HG03342 (cell line): ENCODE data around the gene WDPCP.
"Not testable (repeated sequence)": the region's sequence is repeated elsewhere in the genome, so short reads cannot be mapped to it uniquely, and the experiment has no call there.

Source experiments
- ATAC-seq: cut with Tn5 transposase; IDR thresholded peaks from one replicate; pipeline ENCODE4 v1.9.1; 2021; ENCODE audit warnings: mild to moderate bottlenecking, moderate library complexity; ENCODE audit not compliant: unreplicated experiment

WDPCP gene

DNA sequence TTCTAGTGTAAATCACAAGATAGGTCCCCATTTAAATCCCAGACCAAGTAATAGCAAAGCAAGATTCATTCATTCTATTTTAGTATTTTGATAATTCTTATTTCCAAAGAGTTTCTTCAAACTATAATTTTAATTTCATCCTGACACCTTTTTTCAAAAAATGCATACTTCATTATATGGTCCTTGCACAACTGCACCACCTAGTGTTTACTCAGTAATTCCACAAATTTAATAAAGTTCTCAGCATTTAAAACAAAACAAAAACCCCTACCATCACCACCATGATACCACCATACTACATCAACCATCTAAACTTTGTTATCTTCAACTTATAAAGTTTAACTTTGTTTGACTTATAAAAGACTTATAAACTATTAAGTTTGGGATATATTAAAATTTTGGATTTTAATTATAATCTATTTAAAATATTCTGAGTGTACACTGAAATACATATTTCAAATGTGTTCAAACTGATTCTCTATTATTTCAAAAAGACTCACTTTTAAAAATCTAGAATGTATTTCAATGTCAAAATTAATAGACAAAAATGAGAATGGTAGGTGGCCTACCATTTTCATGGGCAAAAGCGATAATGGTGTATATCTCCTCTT, 44.2 kb downstream of the WDPCP start:
- no peak for ATAC-seq

DNA sequence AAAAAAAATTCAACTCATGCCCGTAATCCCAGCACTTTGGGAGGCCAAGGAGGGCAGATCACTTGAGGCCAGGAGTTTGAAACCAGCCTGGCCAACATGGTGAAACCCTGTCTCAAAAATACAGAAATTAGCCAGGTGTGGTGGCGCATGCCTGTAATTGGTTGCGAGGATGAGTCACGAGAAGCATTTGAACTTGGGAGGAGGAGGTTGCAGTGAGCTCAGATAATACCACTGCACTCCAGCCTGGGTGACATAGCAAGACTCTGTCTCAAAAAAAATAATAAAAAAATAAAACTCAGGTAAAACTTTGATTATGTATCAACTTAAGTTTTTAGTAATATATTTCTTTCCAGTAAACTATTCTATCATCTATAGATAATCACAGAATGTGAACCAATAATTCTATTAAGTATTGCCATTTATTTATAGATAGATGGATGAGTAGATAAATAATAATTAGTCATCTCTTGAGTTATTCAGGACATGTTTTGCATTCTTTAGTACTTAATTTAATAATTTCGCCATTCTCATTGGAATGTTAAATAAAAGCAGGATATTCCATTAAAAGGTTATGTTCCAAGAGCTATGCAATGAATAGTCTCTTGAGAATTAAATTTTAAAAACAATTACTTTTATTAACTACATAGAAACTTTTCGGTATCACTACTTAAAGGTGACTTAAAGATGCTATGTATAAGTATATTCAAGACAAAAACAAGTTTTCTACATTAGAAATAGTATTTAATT, 48.7 kb downstream of the WDPCP start:
- no peak for ATAC-seq

DNA sequence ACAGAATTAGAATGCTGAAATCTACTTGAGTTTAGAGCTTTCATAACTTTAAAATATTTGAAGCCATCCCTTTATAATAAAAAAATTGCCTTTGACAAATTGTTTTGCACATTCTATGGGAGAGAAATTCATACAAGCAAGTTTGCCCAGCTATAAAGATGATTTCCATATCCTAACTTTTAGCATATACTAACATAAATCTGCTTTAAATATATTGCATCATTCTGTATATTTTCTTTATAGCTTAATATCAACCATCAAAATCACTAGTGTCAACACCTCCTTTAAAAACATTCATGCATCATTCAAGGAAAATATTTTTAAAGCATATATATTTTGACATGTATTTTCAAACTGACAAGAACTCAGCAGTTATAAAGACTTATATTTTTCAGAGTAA, 49.9 kb downstream of the WDPCP start:
- no peak for ATAC-seq

DNA sequence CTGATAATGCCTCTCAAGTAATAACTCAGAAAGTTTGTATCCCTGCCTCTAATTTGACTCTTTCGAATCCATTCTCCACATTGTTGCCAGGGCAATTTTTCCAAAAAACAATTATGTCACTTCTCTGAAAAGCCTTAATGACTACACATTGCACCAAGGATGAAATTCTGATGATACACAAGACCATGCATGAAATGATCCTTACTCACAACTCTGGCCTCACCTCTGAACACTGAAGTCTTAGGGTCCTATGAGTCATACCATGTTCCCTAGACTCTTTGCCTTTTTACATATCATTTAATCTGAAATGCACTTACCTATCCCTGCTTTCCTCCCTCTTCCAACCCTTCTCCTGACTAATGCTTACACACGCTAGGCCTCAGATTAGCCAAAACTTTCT, 51.0 kb downstream of the WDPCP start:
- ATAC-seq: no peak

DNA sequence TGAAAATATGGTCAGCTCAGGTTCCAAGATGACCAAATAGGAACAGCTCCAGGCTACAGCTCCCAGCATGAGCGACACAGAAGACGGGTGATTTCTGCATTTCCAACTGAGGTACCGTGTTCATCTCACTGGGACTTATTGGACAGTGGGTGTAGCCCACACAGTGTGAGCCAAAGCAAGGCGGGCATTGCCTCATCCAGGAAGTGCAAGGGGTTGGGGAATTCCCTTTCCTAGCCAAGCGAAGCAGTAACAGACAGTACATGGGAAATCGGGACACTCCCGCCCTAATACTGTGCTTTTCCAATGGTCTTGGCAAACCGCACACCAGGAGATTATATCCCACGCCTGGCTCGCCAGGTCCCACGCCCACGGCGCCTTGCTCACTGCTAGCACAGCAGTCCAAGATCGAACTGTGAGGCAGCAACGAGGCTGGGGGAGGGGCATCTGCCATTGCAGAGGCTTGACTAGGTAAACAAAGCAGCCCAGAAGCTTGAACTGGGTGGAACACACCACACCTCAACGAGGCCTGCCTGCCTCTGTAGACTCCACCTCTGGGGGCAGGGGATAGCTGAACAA, 57.5 kb downstream of the WDPCP start:
- ATAC-seq: no peak

DNA sequence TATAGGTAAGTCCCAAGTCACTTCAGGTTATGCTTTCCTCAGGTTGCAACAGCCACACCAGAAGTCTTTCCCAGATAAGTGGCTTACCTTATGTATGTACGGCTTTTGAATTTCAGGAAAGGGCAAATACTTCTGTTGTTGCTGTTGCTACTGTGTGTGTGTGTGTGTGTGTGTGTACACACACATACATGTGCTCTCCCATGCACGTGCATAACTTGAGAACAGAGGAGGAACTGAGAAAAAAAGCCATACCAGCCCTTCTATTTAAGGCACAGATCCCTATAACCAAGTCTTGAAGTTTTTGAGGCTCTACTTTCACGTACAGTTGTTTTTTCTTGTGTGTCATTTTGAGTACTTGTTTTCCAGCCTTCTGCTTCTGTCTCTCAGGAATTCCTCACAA, 62.4 kb downstream of the WDPCP start:
- ATAC-seq: no peak

DNA sequence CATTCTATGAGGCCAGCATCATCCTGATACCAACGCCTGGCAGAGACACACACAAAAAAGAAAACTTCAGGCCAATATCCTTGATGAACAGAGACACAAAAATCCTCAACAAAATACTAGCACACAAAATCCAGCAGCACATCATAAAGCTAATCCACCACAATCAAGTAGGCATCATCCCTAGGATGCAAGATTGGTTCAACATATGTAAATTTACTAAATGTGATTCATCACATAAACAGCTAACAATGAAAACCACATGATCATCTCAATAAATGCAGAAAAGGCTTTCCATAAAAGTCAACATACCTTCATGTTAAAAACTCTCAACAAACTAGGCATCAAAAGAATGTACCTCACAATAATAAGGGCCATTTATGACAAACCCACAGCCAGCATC, 65.3 kb downstream of the WDPCP start:
- ATAC-seq: no peak

DNA sequence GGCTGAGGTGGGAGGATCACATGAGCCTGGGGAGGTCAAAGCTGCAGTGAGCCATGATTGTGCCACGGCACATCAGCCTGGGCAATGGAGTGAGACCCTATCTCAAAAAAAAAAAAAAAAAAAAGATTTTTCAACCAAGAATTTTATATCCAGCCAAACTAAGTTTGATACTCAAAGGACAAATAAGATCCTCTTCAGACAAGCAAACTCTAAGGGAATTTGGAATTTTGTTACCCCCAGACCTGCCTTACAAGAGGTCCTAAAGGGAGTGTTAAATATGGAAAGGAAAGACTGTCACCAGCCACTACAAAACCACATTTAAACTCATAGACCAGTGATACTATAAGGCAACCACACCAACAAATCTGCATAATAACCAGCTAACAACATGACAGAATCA, 67.5 kb downstream of the WDPCP start:
- no peak for ATAC-seq

DNA sequence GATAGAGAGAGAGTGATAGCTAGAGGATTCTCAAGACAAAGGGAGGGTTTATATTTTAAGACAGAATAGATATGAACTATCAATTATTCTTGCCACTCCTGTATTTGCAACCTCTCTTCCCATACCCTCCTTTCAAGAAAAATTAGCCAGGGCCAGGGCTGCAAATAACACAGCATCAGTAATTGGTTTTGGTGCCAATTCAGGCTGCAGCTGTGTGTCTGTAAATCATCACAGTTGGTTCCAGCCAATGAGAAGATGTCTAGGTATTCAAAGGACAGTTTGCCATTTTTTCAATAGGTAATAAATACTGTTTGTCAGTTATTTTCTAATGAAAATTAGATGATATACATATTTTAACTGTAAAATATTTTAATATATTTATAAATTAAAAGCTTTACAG, 73.5 kb downstream of the WDPCP start:
- no peak for ATAC-seq

DNA sequence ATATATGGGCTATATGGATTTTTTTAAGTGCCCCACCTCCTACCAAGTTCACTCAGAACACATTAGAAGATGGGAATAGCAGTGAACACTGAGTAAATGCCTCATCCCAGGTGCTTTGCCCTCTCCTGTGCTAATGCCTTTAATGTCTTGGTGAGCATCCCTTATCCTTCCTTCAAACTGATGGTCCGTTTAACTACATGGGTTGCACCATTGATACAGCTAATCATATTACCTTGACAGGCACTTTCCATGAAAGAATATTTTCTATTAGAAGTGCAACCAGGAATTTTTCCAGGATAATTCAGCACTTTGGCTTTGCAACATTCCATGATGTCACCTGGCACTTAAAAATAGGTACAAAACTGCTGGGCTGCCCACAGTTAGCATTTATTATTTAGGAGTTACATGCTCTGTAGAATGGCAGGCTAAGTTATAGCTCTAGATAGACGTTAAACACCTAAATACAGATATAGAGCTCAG, 74.0 kb downstream of the WDPCP start:
- ATAC-seq: no peak

DNA sequence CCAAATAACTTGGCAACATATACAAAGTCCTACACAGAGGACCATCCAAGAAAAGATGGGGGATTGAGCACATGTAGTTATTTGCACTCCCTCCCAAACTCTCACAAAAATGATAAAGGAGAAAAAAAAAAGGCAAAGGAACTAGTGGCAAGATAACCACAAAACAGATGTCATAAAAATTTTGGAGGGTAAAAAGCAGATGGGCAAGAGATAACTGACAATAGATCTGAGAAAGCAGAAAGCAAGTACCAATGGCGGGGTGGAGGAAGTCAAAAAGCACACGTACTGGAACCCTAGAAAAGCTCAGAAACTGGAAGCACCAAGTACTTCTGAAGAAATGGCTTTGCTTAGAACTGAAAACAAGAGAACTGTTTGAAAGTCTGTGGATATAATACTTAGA, 82.0 kb downstream of the WDPCP start:
- ATAC-seq: no peak

DNA sequence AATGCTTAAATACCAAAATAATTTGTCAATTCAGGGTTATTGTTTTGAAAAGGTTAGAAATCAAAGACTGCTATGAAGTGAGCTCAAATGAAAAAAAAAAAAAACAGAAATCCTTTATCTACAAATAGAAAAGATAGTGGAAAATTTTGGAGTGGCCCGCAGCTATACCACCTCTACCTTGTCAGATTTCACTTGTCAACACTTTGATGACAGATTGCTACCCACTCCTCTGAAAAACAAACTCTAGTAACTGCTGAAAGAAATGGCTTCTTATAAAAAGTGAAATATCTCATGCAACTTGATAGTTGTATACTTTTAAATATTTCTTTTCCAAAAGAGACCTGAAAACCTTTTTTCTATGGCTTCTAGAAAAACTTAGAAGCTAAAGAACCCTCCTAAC, 84.5 kb downstream of the WDPCP start:
- ATAC-seq: no peak

DNA sequence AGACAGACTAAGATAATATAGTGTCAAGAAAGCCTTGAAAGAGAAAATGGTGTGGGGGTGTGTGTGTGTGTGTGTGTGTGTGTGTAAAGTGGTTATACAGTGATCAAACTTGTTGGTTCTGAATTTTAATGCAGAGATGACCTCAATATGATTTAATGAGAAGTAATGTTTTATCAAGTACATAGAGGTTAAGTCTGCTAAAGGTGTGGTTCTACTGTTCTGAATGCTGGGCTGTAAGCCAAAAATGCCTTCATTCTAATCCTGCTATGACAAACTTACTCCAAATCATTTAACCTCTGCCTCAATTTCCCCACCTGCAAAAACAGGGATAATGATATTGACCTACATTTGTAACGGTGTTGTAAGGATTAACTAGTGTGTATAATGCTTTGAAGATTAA, 87.9 kb downstream of the WDPCP start:
- no peak for ATAC-seq

DNA sequence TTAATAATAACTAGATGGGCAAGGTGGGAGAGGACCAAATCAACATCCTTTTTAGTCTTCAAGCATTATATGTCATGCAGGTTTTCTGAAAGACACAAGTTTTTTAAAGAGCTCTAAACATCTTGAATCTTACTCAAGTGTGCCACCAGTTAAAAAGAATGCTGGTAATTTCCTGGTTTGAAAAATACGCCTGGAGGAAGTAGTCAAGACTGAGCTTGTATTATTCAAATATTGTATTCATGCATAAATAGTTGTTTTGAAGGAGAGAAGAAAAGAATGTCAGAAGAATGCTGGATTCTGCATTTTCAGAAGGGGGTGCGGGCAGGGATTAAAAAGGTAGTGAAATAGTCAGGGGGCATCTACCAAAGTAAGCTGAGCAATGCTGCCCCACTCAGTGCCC, 90.7 kb downstream of the WDPCP start:
- ATAC-seq: no peak

DNA sequence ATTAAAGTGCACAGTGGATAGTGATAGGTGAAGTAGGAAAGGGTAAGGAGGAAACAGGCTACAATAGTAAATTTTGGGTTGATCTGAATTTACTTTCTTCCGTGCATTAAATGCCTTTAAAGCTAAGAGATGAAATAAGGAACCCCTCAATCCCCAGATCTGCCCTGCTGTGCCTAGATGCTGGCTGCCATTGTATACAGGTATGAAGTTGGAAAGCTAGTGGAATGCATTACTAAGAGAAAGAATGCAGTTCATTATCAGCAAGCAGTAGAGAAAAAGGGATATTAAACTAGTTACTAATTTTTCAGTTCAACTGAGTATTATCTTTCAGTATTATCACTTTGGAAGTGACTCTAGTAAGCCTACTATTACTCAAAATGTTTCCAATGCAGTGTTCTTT, 93.3 kb downstream of the WDPCP start:
- ATAC-seq: no peak

DNA sequence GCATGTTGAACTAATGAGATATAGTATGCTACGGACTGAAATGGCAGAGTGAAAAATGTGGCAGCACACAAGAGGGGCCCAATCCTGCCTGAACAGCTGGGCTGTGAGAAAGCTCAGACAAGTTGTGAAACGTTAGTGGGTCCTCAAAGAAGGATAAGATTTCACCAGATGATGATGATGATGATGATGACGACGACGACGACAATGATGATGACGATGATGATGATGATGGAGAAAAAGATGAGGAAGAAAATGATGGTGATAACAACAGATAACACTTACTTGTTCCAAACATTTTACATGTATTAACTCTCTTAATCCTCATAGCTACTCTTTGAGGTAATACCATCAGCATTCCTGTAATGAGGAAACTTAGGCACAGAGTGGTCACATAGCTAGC, 94.2 kb downstream of the WDPCP start:
- no peak for ATAC-seq

DNA sequence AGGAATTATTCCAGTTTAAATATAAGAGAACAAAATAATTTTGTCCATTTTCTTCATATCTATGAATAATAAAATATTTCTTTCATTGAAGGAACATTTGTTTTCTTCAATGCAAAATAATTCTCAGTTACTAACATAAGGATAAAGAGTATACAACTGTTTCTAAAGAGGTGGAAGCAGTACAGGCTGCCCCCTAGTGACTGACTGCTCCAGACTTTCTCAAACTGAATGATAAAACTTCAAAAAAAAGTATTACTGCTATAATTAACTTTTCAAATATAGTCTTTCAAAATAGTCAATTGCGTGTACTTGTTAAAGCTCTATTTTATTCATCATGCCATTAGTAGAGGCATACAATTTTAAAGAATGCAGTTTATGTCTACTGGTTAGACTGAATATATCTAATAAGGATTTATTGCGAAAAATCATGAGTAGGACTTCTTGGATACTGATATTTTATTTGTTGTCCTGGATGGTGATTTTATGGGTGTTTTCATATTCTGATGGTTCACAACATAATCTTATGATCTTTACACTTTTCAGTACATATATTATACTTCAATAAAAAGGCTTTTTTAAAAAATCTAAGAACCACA, 100.1 kb downstream of the WDPCP start:
- no peak for ATAC-seq

DNA sequence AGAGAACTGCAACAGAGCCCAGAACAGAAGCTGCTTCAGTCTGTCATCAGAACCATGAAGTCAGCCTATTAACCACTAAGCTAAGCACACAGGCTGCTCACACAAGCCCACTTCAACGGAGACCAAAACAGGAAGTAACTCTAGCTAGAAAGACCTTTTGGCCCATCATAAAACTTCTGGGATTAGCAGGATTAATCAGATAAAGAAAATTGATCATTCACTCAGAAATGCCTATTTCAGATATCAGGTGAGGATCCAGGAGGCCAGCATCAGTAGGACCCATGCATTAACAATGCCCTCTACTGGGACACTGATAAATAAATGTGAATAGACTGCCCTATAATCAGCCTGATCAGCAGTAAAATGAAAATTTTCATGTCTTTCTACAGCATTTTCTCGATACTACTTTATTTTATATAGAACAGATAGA, 101.4 kb downstream of the WDPCP start:
- no peak for ATAC-seq

DNA sequence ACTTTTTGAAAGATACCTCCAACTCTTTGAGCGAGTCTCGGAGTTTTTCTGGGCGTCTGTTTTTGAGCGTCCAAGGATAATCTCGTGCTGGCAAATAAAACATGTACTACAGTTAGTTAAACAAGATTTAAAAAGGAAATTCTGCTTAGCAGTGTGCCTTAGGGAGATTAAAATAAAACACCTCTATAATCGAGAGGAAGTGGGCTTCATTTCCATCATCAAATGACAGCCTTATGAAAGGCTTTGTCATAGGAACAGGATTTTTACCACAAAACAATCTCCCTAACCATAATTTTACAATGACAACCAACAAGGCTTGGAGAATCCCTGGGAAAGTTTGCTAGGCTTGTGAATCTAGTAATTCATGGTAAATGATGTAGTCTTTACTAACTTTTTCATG, 103.4 kb downstream of the WDPCP start:
- no peak for ATAC-seq

DNA sequence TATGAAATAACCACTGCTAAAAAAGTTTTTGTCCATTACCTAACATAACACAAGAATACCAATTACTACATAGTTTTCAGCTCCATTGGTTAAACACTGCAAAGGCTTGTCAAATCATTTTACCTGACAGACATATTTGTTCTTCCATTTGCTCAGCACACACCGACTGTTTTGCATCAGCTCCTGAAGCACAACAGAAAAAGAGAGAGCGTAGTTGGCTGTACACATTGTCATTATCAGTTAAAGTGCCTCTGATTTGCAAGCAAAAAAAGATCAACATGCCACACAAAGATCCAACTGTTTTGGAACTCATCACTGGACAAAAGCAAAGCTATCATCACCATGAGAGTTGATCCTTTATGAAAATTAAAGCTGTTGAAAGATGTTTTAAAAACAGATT, 103.8 kb downstream of the WDPCP start:
- no peak for ATAC-seq

DNA sequence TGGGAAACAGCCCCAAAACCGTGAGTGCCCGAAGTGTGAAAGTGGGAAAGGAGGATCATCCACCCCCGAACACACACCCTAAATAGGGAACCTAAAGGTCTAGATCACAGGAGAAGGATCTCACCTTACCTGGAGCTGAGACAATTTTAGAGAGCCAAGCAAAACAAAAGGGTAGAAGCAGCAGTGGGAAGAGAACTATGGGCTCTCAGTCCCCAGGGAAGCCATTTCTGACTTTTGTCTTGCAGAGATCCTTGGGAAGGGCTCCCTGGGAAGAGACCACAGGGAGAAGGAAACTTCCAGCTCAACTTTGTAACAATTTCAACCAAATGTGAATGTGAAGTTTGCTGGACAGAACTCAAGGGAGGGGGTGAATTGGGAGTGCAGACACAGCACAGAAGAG, 110.6 kb downstream of the WDPCP start:
- no peak for ATAC-seq

DNA sequence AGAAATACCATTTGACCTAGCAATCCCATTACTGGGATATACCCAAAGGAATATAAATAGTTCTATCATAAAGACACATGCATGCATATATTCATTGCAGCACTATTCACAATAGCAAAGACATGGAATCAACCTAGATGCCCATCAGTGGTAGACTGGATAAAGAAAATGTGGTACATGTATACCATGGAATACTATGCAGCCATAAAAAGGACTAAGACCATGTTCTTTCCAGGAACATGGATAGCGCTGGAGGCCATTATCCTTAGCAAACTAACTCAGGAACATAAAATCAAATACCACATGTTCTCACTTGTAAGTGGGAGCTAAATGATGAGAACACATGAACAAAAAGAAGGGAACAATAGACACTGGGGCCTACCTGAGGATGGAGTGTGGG, 119.0 kb downstream of the WDPCP start:
- ATAC-seq: not testable (repeated sequence)
